HUDEP-2 (cell line): ENCODE results near the gene CENPO.

Experiments
- DNase-seq, 76 experiments: peaks; one replicate each; lab custom pipeline; 2025; ENCODE audit not compliant: unreplicated experiment in 76 of 76; lab: John Stamatoyannopoulos, UW

CENPO gene

GRCh38 chr2:24836206-24836605 lies 43.0 kb downstream of the CENPO start:
- no peak for DNase-seq

- DNase-seq = no peak
Observed at GRCh38 chr2:24836706-24837105, 43.5 kb downstream of the CENPO start.

GRCh38 chr2:24837996-24838513 lies 44.8 kb downstream of the CENPO start:
- no peak for DNase-seq

- no peak for DNase-seq
Observed at GRCh38 chr2:24838541-24838940, 45.3 kb downstream of the CENPO start.

GRCh38 chr2:24839729-24840128 lies 46.5 kb downstream of the CENPO start:
- no peak for DNase-seq

GRCh38 chr2:24840164-24840869 lies 47.1 kb downstream of the CENPO start:
- no peak for DNase-seq

- DNase-seq = no peak
Observed at GRCh38 chr2:24840962-24841945, 48.0 kb downstream of the CENPO start.

- DNase-seq = no peak
Observed at GRCh38 chr2:24842081-24843050, 49.1 kb downstream of the CENPO start.

- no peak for DNase-seq
Observed at GRCh38 chr2:24843330-24843860, 50.2 kb downstream of the CENPO start.

- no peak for DNase-seq
Observed at GRCh38 chr2:24844023-24844685, 50.9 kb downstream of the CENPO start.

GRCh38 chr2:24845691-24846090 lies 52.5 kb downstream of the CENPO start:
- no peak for DNase-seq

- no peak for DNase-seq
Observed at GRCh38 chr2:24850944-24851343, 57.7 kb downstream of the CENPO start.

- DNase-seq = no peak
Observed at GRCh38 chr2:24852026-24852425, 58.8 kb downstream of the CENPO start.

GRCh38 chr2:24852431-24853020 lies 59.3 kb downstream of the CENPO start:
- no peak for DNase-seq

GRCh38 chr2:24853046-24853445 lies 59.8 kb downstream of the CENPO start:
- no peak for DNase-seq

- DNase-seq = peak in 9 of 76 experiments; percentile 3 to 44 (median 12)
Observed at GRCh38 chr2:24853996-24854395, 60.8 kb downstream of the CENPO start.

- no peak for DNase-seq
Observed at GRCh38 chr2:24855022-24855622, 61.9 kb downstream of the CENPO start.

- peak in 3 of 76 experiments; percentile 6 to 21 (median 14) for DNase-seq
Observed at GRCh38 chr2:24855726-24856125, 62.5 kb downstream of the CENPO start.

GRCh38 chr2:24856791-24857211 lies 63.6 kb downstream of the CENPO start:
- no peak for DNase-seq
